ENCODE measurements around the gene TAL1. TPM values are rescaled to one million over a fixed set of nuclear protein-coding genes. Genes with fewer than 3 reads are reported as not detected.

The TAL1 gene
- total RNA-seq, 1 donor = not detected

GRCh38 chr1:47181955-47182675, 49.9 kb downstream of the TAL1 start:
- H3K4me3 ChIP-seq (ENCODE audit: low read depth, low read length) = no peak overlapping the region
- no peak for TF ChIP-seq CTCF (IDR thresholded peaks at IDR 0.05; ENCODE audit: insufficient read depth, low read depth, low read length)
- no peak for DNase-seq (ENCODE audit: low read depth)

GRCh38 chr1:47181095-47181954, 50.7 kb downstream of the TAL1 start:
- DNase-seq (ENCODE audit: low read depth) = no peak
- H3K4me3 ChIP-seq (ENCODE audit: low read depth, low read length) = no peak overlapping the region
- no peak for TF ChIP-seq CTCF (IDR thresholded peaks at IDR 0.05; ENCODE audit: insufficient read depth, low read depth, low read length)

- no peak for DNase-seq (ENCODE audit: low read depth)
- no peak for TF ChIP-seq CTCF (IDR thresholded peaks at IDR 0.05; ENCODE audit: insufficient read depth, low read depth, low read length)
These were observed 51.4 kb downstream of the TAL1 start for GRCh38 chr1:47180603-47181094.

GRCh38 chr1:47179988-47180563, 51.9 kb downstream of the TAL1 start:
- no peak for TF ChIP-seq CTCF (IDR thresholded peaks at IDR 0.05; ENCODE audit: insufficient read depth, low read depth, low read length)
- no peak overlapping the region for H3K4me3 ChIP-seq (ENCODE audit: low read depth, low read length)
- no peak for DNase-seq (ENCODE audit: low read depth)

More at GRCh38 chr1:47180603-47181094, 51.4 kb downstream of the TAL1 start:
- no peak overlapping the region for H3K4me3 ChIP-seq (ENCODE audit: low read depth, low read length)

GRCh38 chr1:47179017-47179987, 52.7 kb downstream of the TAL1 start:
- DNase-seq (ENCODE audit: low read depth) = peak; percentile 86
- TF ChIP-seq CTCF (IDR thresholded peaks at IDR 0.05; ENCODE audit: insufficient read depth, low read depth, low read length) = peak; percentile 96
- H3K4me3 ChIP-seq (ENCODE audit: low read depth, low read length) = peak overlapping the region; percentile 50

GRCh38 chr1:47178654-47179016, 53.4 kb downstream of the TAL1 start:
- no peak for TF ChIP-seq CTCF (IDR thresholded peaks at IDR 0.05; ENCODE audit: insufficient read depth, low read depth, low read length)
- DNase-seq (ENCODE audit: low read depth) = no peak
- peak overlapping the region; percentile 50 for H3K4me3 ChIP-seq (ENCODE audit: low read depth, low read length)
